NCI-H774 (cell line): ENCODE measurements around the gene PSPH.
"Not testable (repeated sequence)": the region's sequence is repeated elsewhere in the genome, so short reads cannot be mapped to it uniquely, and the experiment has no call there.

ENCODE experiments used
- DNase-seq: peaks from one replicate; lab custom pipeline; 2025; lab: John Stamatoyannopoulos, UW

Gene PSPH

DNA sequence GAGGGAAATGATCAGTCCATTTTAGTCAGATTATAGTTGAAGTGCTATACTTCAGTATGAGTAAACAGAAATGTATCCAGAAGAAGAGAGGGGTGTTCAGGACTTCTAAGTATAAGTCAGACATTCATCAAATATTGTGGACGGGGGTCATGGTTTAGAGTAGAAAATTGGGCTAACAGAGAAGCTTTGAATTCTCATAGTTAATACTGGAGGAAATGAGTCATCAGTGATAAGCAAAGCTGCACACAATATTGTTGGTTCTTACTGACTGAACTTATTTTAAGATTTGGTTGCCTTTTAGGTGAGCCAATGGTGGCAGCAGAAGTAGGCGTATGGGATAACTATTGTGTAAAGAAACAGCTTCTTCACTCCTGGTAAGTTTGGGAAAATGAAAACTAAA is 11.1 kb upstream of the PSPH start:
- no peak for DNase-seq

DNA sequence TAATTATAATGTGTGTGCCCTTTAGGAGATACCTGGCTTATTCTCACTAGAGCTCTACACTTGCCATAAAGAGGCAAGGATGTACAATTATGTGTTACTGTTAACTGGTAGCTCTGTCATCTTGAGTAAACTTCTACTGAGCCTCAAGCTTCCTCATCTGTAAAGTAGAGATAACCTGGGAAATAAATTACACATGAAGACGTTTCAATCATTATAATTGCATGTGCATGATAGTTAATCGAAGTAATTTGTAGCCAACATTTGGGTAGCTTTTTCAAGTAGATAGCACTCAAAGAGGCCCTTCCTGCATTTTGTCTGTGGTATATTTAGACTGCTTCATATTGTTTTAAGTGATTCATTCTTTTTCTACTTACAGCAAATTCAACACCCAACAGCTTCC is 2.7 kb upstream of the PSPH start:
- no peak for DNase-seq

DNA sequence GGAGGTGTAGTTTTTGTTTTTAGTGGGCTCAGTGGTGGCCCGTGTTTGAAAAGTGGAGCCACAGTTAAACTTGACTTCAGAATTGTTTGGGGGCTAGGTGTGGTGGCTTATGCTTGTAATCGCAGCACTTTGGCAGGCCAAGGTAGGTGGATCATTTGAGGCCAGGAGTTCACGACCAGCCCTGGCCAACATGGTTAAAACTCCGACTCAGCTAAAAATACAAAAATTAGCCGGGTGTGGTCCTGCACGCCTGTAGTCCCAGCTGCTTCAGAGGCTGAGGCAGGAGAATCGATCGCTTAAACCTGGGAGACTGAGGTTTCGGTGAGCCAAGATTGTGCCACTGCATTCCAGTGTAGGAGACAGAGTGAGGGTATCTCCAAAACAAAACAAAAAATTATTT is 2.1 kb upstream of the PSPH start:
- DNase-seq, result no peak

DNA sequence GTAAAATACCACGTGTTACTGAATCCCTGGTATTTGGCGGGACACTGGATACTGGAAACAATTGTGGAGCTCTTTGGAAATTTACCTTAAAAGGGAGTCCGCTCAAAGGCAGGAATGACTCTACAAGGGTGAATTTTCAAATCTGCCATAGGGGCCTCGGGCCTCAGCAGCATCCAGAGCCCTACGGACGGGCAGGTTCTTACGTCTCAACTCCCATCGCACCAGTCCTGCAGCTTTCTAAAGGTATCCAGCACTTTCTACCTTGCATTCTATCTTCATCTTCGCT is 248 bp downstream of the PSPH start:
- DNase-seq, result no peak

DNA sequence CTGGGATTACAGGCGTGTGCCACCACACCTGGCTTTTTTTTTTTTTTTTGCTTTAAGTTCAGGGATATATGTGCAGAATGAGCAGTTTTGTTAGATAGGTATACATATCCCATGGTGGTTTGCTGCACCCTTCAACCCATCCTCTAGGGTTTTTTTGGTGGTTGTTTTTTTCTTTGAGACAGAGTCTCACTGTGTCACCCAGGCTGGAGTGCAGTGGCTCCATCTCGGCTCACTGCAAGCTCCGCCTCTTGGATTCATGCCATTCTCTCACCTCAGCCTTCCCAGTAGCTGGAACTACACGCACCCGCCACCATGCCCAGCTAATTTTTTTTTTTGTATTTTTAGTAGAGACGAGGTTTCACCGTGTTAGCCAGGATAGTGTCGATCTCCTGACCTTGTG is 2.5 kb downstream of the PSPH start:
- DNase-seq, result peak; percentile 51

DNA sequence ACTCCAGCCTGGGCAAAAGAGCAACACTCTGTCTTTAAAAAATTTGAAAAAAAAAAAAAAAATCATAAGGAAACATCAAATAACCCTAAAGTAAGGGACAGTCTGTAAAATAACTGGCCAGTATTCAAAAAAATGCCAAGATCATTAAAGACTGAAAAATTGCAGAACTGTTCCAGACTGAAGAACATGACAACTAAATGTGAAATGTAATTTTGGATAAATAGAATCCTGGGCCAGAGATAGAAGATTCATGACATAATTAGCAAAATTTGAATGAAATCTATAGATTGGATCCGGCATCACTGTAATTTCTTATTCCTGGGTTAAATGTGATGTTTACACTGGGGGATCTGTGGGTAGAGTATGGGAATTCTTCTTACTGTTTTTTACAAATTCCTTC is 3.0 kb downstream of the PSPH start:
- DNase-seq, result no peak

DNA sequence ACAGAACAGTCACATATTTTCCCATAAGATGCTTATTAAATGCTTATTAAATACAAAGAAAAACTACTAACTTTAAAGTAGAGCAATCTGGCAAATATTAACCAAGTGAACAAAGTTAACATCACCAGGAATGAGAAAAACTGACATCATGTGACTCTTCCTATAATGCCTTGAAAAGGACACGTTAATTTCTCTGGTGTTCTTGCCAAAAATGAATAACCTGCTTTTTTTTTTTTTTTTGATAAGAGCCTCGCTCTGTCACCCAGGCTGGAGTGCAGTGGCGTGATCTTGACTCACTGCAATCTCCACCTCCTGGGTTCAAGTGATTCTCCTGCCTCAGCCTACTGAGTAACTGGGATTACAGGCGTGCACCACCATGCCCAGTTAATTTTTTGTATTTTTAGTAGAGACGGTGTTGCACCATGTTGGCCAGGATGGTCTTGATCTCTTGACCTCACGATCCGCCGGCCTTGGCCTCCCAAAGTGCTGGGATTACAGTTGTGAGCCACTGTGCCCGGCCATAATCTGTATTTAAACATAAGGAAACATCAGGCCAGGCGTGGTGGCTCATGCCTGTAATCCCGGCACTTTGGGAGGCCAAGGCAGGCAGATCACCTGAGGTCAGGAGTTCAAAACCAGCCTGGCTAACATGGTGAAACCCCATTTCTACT is 3.7 kb downstream of the PSPH start:
- DNase-seq, result not testable (repeated sequence)

DNA sequence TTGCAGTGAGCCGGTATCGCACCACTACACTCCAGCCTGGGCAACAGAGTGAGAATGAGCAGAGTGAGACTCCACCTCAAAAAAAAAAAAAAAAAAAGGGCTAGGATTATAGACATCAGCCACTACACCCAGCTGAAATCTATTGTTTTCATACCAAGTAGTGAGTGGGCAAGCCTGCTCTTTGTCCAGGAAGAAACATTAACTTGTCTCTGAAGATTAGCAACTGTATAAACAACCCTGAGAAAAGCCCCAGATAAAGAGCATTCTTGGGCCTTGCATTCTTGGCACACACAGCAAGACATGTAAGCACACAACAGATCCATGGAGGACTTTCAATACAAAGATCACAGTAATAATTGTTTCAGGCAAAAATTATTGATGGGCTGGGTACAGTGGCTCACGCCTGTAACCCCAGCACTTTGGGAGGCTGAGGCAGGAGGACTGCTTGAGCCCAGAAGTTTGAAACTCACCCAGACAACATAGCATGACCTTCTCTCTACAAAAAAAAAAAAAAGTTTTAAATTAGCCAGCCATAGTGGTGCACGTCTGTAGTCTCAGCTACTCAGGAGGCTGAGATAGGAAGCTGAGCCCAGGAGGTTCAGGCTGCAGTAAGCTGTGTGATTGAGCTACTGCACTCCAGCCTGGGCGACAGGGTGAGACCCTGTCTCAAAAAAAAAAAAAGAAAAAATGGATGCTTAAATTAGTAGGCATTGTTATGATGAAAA is 4.4 kb downstream of the PSPH start:
- no peak for DNase-seq

DNA sequence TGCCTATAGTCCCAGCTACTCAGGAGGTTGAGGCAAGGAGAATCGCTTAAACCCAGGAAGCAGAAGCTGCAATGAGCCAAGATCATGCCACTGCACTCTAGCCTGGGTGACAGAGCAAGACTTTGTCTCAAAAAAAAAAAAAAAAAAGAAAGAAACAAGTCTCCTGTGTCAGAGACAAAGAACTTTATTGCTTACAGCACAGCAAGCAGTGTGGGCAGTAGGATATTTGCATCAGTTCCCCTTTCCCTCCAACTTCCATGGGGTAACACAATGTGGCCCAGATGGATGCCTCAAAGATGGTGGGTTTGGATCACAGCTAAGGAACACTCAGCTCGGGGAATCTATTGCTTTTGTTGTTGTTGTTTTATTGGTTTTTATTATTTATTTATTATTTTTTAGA is 5.5 kb downstream of the PSPH start:
- not testable (repeated sequence) for DNase-seq

DNA sequence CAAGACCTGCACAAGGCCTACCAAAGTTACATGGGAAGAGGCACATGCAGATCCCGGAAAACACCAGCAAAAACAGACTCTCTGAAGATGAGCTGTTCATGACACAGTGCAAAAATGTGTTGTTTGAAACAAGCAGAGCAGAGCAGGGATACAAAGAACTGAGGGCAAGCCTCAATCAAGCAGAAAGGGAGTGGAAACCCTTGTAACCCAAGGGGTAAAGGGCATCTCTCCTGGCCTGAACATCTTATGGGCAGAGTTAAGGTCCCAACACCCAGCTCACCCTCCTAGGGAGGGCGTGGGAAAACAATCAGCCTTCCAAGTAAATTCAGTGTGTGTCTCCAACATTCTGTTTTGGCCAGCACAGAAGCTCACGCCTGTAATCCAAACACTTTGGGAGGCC is 10.5 kb downstream of the PSPH start:
- no peak for DNase-seq

DNA sequence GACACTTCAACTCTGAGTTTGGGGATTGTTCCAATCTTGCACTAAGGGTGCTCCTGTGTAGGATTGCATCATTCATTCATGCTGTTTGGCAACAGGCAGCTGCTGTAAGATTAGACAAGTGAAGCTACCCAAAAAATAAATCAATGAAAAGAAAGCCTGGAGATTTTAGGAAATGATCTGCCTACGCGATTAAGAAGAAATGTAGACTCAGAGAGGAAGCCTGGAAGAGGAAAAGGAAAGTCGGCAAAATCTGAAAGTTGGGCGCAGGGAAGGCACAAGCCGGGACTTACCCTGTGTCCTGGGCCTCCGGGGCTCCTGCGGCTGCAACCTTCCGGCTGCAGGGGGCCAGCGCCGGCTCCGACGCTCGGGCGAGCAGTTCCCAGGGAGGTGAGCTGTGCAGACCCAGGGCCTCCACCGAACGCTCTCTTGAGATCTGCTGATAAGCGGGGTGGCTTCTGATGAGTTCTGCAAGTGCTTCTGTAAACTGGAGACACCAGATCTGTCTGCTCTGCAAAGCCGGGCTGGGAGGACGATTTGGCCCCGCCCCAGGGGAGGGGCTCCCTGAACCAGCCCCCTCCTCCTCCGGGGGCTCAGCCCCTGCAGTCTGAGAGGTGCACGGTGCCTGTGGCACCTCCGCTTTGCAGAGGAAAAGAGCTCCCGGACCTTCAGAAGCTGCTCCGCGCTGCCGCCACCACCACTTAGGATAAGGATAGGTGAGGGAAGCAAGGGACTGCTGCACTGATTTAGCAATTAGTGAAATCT is 17.4 kb downstream of the PSPH start:
- DNase-seq, result peak; percentile 74

DNA sequence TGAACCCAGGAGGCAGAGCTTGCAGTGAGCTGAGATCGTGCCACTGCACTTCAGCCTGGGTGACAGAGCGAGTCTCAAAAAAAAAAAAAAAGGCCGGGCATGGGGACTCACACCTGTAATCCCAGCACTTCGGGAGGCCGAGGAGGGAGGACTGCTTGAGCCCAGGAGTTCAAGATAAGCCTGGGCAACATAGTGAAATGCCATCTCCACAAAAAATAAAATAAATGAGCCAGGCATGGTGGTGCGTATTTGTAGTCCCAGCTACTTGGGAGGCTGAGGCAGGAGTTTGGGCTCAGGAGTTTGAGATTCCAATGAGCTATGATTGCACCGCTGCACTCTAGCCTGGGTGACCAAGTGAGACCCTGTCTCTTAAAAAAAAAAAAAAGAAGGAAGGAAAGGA is 18.7 kb downstream of the PSPH start:
- not testable (repeated sequence) for DNase-seq

DNA sequence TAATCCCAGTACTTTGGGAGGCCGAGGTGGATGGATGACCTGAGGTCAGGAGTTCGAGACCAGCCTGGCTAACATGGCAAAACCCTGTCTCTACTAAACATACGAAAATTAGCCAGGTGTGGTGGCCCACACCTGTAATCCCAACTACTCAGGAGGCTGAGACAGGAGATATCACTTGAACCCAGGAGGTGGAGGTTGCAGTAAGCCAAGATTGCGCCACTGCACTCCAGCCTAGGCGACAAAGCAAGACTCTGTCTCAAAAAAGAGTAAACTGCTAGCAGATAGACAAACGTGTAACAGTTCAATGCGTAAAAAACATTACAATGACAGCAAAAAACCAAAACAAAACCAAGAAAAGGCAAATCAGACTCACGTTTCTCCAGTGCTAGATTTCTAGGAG is 19.7 kb downstream of the PSPH start:
- not testable (repeated sequence) for DNase-seq

DNA sequence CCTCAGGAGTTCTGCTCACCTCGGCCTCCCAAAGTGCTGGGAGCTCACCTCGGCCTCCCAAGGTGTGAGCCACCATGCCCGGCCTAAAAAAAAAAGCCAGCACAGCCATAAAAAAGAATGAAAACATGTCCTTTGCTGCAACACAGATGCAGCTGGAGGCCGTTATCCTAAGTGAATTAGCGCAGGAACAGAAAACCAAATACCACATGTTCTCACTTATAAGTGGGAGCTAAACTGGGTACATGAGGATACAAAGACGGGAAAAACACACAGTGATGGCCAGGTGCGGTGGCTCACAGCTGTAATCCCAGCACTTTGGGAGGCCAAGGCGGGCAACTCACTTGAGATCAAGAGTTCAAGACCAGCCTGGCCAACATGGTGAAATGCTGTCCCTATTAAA is 20.9 kb downstream of the PSPH start:
- no peak for DNase-seq

DNA sequence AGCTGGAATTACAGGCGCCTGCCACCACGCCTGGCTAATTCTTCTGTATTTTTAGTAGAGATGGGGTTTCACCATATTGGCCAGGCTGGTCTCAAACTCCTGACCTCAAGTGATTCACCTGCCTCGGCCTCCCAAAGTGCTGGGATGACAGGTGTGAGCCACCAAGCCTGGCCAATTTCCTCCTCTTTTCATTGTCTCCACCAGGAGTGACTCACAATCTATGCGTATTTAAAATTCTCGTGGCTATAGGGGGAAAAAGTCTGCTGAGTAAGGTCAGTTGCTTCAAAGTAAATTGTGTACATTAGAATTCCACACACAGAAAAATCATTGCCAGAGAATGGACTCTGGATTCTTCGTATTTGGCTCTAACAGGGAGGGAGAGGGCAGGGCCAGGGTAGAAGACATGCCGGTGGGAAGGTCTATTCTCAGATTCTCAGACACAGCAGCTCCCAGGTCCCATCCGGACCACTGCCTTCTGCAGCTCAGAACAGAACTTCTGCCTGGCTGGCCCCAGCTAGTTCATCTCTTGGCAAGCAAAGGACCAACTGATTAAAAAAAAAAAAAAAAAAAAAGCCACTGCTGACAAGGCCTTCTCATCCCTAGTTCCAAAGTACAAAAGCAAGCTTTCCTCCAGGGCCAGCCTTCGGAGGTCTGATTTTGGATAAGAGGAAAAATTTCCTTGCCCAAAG is 22.2 kb downstream of the PSPH start:
- DNase-seq, result no peak

DNA sequence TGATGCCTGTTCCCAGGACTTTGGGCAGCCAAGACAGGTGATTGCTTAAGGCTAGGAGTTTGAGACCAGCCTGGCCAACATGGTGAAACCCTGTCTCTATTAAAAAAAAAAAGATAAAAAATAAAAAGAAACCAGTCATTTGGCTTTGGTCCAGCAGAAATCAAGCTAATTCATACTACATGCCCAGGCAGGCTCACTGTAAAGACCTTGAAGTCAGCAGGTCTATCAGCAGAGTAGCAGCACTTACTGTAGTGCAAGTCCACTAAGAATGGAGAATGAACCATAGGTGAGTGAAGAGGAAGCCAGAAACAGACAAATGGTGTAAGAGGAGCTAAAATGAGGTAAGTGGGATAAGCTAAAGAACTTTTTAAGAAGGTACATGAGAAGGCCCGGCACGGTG is 24.7 kb downstream of the PSPH start:
- DNase-seq, result no peak

DNA sequence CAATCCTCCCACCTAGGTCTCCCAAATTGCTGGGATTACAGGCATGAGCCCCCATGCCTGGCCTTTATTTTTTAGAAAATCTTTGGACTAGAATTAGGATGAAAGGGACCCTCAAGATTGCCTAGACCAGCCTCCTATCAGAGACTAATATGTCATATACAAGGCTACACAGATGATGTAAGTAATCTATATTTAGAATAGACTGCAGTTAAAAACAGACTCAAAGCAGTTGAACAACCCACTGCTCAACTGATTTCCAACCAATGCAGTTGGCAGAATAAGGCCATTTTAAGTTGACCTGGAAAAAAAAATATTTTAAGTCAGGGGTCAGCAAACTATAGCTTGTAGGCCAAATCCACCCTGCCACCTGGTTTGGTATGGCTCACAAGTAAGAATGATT is 27.7 kb downstream of the PSPH start:
- DNase-seq, result no peak

DNA sequence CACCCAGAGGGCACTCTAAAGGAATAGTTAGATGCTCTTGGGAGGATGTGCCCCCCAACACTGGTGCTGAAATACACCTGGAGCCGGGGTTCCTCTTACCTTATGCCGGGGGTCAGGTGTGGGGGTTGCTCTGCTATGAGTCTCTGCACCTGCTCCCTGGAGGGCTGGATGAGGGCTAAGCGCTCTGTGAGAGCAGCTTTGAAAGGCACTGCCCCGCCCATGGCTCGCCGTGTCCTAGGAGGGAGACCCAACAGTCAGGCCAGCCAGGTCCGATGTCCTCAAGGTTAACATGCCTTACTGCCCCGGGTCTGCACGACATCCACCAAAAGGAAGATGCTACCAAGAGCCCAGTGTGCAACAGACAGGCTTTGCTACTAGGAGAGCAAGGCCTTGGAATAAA is 31.7 kb downstream of the PSPH start:
- DNase-seq, result no peak

DNA sequence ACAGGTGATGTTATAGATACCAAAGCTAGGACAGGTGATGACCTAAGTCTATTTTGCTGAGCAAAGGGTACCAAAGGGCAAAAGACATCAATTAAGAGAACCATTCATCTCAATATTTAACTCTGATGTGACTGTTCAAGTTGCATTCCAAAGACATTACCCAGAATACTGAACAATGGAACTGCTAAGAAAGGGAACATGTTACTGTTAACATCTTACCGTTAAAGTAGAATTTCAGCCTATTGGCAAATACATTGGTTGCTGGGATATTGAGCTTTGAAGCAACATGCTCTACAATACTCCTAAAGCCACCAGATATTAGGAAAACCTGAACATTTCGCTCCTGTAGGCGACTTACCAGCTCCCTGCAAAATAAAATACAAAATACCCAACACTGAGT is 34.2 kb downstream of the PSPH start:
- DNase-seq, result not testable (repeated sequence)

DNA sequence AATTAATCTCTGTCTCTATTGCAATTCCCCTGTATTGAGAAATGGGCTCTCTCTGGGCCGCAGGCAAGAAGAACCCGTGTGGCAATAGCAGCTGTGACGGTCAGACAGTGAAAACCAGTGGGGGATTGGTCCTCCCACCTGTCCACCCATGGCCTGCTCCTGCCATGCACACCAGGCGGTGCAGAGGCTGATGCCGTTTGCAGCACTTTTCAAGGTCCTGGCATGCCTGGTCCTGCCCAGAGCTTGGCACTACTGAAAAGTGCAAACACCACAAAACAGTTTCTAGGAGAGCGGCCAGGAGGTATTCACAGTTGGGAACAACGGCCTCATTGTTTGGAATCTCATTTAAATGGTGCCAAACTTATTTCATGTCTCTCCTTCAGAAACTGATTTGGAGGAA is 41.5 kb downstream of the PSPH start:
- peak; percentile 69 for DNase-seq

DNA sequence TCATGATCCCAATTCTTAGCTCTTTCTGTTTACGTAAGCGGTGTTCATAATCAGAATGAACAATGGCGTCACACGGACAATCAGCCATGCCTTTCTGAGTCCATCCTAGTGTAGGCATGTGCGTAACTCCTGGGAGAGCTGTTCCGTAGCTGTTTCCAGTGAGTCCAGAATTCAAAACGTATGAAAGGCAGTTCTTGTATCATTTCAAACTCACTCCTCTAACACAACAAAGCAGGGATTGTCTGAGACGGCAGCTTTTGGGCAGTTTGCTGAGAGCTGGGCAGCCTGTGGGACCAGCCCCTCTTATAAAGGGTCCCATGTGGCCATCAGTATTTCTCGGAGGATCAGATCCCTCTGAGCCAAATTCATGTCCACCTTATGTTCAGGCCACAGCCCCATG is 43.4 kb downstream of the PSPH start:
- no peak for DNase-seq

DNA sequence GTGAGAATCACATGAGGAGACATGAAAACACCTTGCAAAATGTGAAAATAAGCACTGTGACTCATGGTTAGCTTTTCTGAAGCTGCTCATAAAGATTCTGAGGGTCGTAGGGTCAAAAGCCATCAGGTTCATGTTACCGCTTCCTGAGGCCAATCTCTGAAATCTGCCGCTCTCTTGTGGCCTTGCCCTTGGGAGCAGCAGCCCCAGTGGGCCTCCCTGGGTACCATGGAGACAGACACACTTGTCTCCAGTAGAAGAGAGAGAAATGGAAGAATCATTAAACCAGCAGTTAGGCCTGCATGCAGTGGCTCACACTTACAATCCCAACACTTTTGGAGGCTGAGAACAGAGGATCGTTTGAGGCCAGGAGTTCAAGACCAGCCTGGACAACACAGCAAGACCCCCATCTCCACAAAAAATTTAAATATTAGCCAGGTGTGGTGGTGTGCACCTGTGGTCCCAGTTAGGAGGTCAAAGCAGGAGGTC is 44.0 kb downstream of the PSPH start:
- DNase-seq, result no peak

DNA sequence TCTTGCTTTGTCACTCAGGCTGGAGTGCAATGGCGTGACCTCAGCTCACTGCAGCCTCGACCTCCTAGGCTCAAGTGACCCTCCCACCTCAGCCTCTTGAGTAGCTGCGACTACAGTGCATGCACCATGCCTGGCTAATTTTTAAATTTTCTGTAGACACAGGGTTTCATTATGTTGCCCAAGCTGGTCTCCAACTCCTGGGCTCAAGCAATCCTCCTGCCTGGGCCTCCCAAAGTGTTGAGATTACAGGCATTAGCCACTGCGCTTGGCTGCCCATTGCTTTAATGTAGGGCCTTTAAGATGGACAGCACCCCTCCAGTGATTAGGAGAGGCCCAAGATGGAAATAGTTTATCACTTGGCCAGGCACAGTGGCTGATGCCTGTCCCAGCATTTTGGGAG is 47.5 kb downstream of the PSPH start:
- no peak for DNase-seq
